Hepatocyte (in vitro differentiated cells): ENCODE measurements around the gene TBCA.

ENCODE experiments used
- EZH2 ChIP-seq: fragments of 200-600 bp; sonication (generic); IDR thresholded peaks from 2 replicates; pipeline ENCODE4 v1.6.1; 2016; ENCODE audit warnings: antibody characterized with exemption, mild to moderate bottlenecking, borderline replicate concordance
- EZH2phosphoT487 ChIP-seq: fragments of 200-600 bp; sonication (generic); IDR thresholded peaks from one replicate; pipeline ENCODE4 v1.6.1; 2018; ENCODE audit warnings: antibody characterized with exemption, mild to moderate bottlenecking, low read depth, moderate library complexity; ENCODE audit not compliant: unreplicated experiment, severe bottlenecking
- TF ChIP-seq, protein P1 (sequence below): fragments of 200-600 bp; sonication (generic); IDR thresholded peaks from 2 replicates; pipeline ENCODE4 v1.5.1; 2016; ENCODE audit warnings: antibody characterized with exemption, mild to moderate bottlenecking; ENCODE audit not compliant: poor library complexity

- TF ChIP-seq, protein P1, sequence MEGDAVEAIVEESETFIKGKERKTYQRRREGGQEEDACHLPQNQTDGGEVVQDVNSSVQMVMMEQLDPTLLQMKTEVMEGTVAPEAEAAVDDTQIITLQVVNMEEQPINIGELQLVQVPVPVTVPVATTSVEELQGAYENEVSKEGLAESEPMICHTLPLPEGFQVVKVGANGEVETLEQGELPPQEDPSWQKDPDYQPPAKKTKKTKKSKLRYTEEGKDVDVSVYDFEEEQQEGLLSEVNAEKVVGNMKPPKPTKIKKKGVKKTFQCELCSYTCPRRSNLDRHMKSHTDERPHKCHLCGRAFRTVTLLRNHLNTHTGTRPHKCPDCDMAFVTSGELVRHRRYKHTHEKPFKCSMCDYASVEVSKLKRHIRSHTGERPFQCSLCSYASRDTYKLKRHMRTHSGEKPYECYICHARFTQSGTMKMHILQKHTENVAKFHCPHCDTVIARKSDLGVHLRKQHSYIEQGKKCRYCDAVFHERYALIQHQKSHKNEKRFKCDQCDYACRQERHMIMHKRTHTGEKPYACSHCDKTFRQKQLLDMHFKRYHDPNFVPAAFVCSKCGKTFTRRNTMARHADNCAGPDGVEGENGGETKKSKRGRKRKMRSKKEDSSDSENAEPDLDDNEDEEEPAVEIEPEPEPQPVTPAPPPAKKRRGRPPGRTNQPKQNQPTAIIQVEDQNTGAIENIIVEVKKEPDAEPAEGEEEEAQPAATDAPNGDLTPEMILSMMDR = no peak
- no peak for TF ChIP-seq EZH2
- TF ChIP-seq EZH2phosphoT487 = no peak
Measured at GRCh38 chr5:77758141-77758938, 17.8 kb downstream of the TBCA start.
